Fibroblast of mammary gland (primary cell): ENCODE results near the gene SRCAP.
A peak's percentile ranks its signal among the peaks of the same experiment; 100 is the strongest.
"Not testable (repeated sequence)": the region's sequence is repeated elsewhere in the genome, so short reads cannot be mapped to it uniquely, and the experiment has no call there.

Source experiments
- DNase-seq: peaks from one replicate; pipeline ENCODE4 v3.0.0-alpha.2; 2010; ENCODE audit warnings: low read depth
- H3K4me3 ChIP-seq: 2 replicates; pipeline ENCODE4 v1.5.1; 2011; ENCODE audit warnings: low read depth, mild to moderate bottlenecking, low read length, moderate library complexity; ENCODE audit not compliant: control insufficient read depth
- CTCF ChIP-seq: conservative IDR thresholded peaks from 2 replicates; pipeline ENCODE4 v1.5.1; 2011; ENCODE audit warnings: low read depth, low read length, inconsistent platforms; ENCODE audit not compliant: control insufficient read depth, insufficient read depth

Gene SRCAP

GRCh38 chr16:30691907-30692306 lies 7.1 kb upstream of the SRCAP start:
- no peak for DNase-seq
- H3K4me3 ChIP-seq = no peak overlapping the region
- no peak for TF ChIP-seq CTCF

GRCh38 chr16:30692396-30693064 lies 6.4 kb upstream of the SRCAP start:
- H3K4me3 ChIP-seq = no peak overlapping the region
- TF ChIP-seq CTCF = no peak
- no peak for DNase-seq

GRCh38 chr16:30694926-30695693 lies 3.9 kb upstream of the SRCAP start:
- TF ChIP-seq CTCF = no peak
- H3K4me3 ChIP-seq = no peak overlapping the region
- no peak for DNase-seq

- not testable (repeated sequence) for H3K4me3 ChIP-seq, DNase-seq
Measured at GRCh38 chr16:30696646-30697045, 2.3 kb upstream of the SRCAP start.

GRCh38 chr16:30697264-30698138 lies 1.5 kb upstream of the SRCAP start:
- TF ChIP-seq CTCF = no peak
- DNase-seq = no peak
- H3K4me3 ChIP-seq = peak overlapping the region; percentile 86

GRCh38 chr16:30698139-30698815 lies 694 bp upstream of the SRCAP start:
- H3K4me3 ChIP-seq = peak overlapping the region; percentile 86
- no peak for TF ChIP-seq CTCF

More at GRCh38 chr16:30698139-30698815, 694 bp upstream of the SRCAP start:
- peak; percentile 96 for DNase-seq
